ENCODE measurements around the gene CCDC70.

GRCh38 chr13:51838240-51838846, 23.4 kb upstream of the CCDC70 start:
- no peak for TF ChIP-seq CTCF (IDR thresholded peaks at IDR 0.05; ENCODE audit: low read depth, low read length)
- no peak for TF ChIP-seq MYC (IDR thresholded peaks at IDR 0.05; ENCODE audit: low read depth, low read length)
- TF ChIP-seq POLR2A (IDR thresholded peaks at IDR 0.05; ENCODE audit: extremely low read depth, insufficient read length), result no peak

Data from NB4 (cell line).